HepG2 (cell line): Measurements from ENCODE around the gene OAS3. TPM values are rescaled to one million over a fixed set of nuclear protein-coding genes. Genes with fewer than 3 reads are reported as not detected.

Source experiments
- ATAC-seq: fragments of 200-7000 bp; cut with Tn5 transposase; 3 replicates; pipeline ENCODE4 v1.9.1; 2020; ENCODE audit warnings: mild to moderate bottlenecking, moderate library complexity
- BruUV-seq: library from RNA; stranded (reverse); fragments of 400-500 nt; replicated peaks from 2 replicates; lab custom pipeline; 2021; lab: Mats Ljungman, UMichigan
- CTCF ChIA-PET: fragments of 300-600 bp; formaldehyde crosslinking; extraction: SDS; loops from one replicate; lab custom pipeline; 2021; ENCODE audit warnings: low total read pairs, inconsistent platforms, low intra/inter-chr PET ratio; lab: Yijun Ruan, JAX
- POLR2A ChIA-PET: fragments of 350-600 bp; sonication (Branson Sonifier 250); formaldehyde crosslinking; loops from one replicate; lab custom pipeline; 2020; ENCODE audit warnings: antibody characterized with exemption, inconsistent platforms; lab: Yijun Ruan, JAX
- DNase-seq: peaks from one replicate; pipeline ENCODE4 v3.0.0-alpha.2; 2015; ENCODE audit warnings: low spot score
- FAIRE-seq: peaks from 3 replicates; lab custom pipeline; 2011; peaks lifted over from hg19 to GRCh38; lab: Jason Lieb, UNC
- H2AFZ ChIP-seq: one replicate; pipeline ENCODE4 v1.6.1; 2011; ENCODE audit warnings: low read length, inconsistent platforms
- H3K27ac ChIP-seq: fragments of 300-600 bp; 3 replicates; pipeline ENCODE4 v1.8.0; 2011; ENCODE audit warnings: mixed run types, mild to moderate bottlenecking, mixed read lengths, low read length, inconsistent platforms; ENCODE audit not compliant: insufficient read depth; ENCODE audit errors: extremely low read length
- H3K27me3 ChIP-seq, 2 experiments: fragments of 200-600 bp in 1 of 2; 2 replicates in 1 of 2; 3 replicates in 1 of 2; pipeline versions ENCODE4 v1.6.0 to v1.8.0; 2011; ENCODE audit warnings: low read length in 2 of 2, mild to moderate bottlenecking in 2 of 2, moderate library complexity in 2 of 2, inconsistent platforms in 1 of 2; ENCODE audit not compliant: insufficient read depth in 2 of 2, control insufficient read depth in 1 of 2
- H3K36me3 ChIP-seq, 2 experiments: fragments of 200-600 bp in 1 of 2; replicated peaks in 1 of 2; 2 replicates in 1 of 2; 3 replicates in 1 of 2; pipeline versions ENCODE4 v1.5.1 to v1.8.0; 2011; ENCODE audit warnings: low read length in 2 of 2, inconsistent platforms in 1 of 2; ENCODE audit not compliant: insufficient read depth in 2 of 2, control insufficient read depth in 1 of 2
- H3K4me1 ChIP-seq: 2 replicates; pipeline ENCODE4 v1.5.1; 2012; ENCODE audit warnings: low read length, inconsistent platforms; ENCODE audit not compliant: insufficient read depth
- H3K4me2 ChIP-seq: 2 replicates; pipeline ENCODE4 v1.6.0; 2011; ENCODE audit warnings: low read depth, low read length, inconsistent platforms
- H3K4me3 ChIP-seq, 3 experiments: fragments of 200-600 bp in 1 of 3; sonication (generic), shearing (Covaris generic) in 1 of 3; replicated peaks in 1 of 3; 2 replicates each; pipeline ENCODE4 v1.5.1; 2011 to 2016; ENCODE audit warnings: low read length in 3 of 3, inconsistent platforms in 2 of 3, low read depth in 2 of 3, mild to moderate bottlenecking in 2 of 3, control low read depth in 1 of 3, mixed read lengths in 1 of 3; ENCODE audit not compliant: insufficient read depth in 1 of 3
- H3K79me2 ChIP-seq: one replicate; pipeline ENCODE4 v1.6.1; 2011; ENCODE audit warnings: low read length, inconsistent platforms; ENCODE audit not compliant: insufficient read depth
- H3K9ac ChIP-seq: 2 replicates; pipeline ENCODE4 v1.6.0; 2011; ENCODE audit warnings: mild to moderate bottlenecking, low read depth, low read length, inconsistent platforms; ENCODE audit not compliant: insufficient read depth
- H3K9me3 ChIP-seq: 2 replicates; pipeline ENCODE4 v1.5.1; 2012; ENCODE audit warnings: mild to moderate bottlenecking, low read length
- H4K20me1 ChIP-seq: 2 replicates; pipeline ENCODE4 v1.6.0; 2011; ENCODE audit warnings: inconsistent platforms, mild to moderate bottlenecking, low read length, moderate library complexity; ENCODE audit not compliant: insufficient read depth
- CSRNP2 ChIP-seq: sonication (generic); formaldehyde crosslinking; conservative IDR thresholded peaks from 2 replicates; pipeline ENCODE4 v1.8.0; 2022; ENCODE audit warnings: low read depth, missing genetic modification reagents
- GATAD1 ChIP-seq: IDR thresholded peaks from 2 replicates; pipeline ENCODE4 v1.6.1; 2016; ENCODE audit warnings: missing genetic modification reagents, missing compliant biosample characterization
- KDM1A ChIP-seq: IDR thresholded peaks from 2 replicates; pipeline ENCODE4 v1.6.1; 2016; ENCODE audit warnings: missing compliant biosample characterization
- KDM6A ChIP-seq: IDR thresholded peaks from 2 replicates; pipeline ENCODE4 v1.6.1; 2016; ENCODE audit warnings: low read depth
- KLF11 ChIP-seq: IDR thresholded peaks from 2 replicates; pipeline ENCODE4 v1.6.1; 2016; ENCODE audit warnings: missing compliant biosample characterization
- NAIF1 ChIP-seq: sonication (generic); formaldehyde crosslinking; IDR thresholded peaks from 2 replicates; pipeline ENCODE4 v1.5.0; 2020; ENCODE audit warnings: mild to moderate bottlenecking, missing genetic modification reagents, borderline replicate concordance
- NONO ChIP-seq, 2 experiments: fragments of 450-650 bp in 1 of 2; sonication (generic) in 1 of 2; formaldehyde crosslinking in 1 of 2; IDR thresholded peaks in 1 of 2; conservative IDR thresholded peaks in 1 of 2; 2 replicates each; pipeline versions ENCODE4 v1.6.1 to v1.8.0; 2017 to 2022; ENCODE audit warnings: mild to moderate bottlenecking in 1 of 2, missing genetic modification reagents in 1 of 2, moderate library complexity in 1 of 2
- ZBTB26 ChIP-seq: IDR thresholded peaks from 2 replicates; pipeline ENCODE4 v1.6.1; 2016; ENCODE audit warnings: missing compliant biosample characterization, missing genetic modification reagents, borderline replicate concordance
- ZNF484 ChIP-seq: sonication (generic); formaldehyde crosslinking; IDR thresholded peaks from 2 replicates; pipeline ENCODE4 v1.5.1; 2020; ENCODE audit warnings: mild to moderate bottlenecking, low read depth, missing genetic modification reagents, borderline replicate concordance
- ZNF552 ChIP-seq: sonication (generic); formaldehyde crosslinking; IDR thresholded peaks from 2 replicates; pipeline ENCODE4 v1.9.0; 2022; ENCODE audit warnings: missing genetic modification reagents, mild to moderate bottlenecking, borderline replicate concordance
- ZNF570 ChIP-seq: sonication (generic); formaldehyde crosslinking; IDR thresholded peaks from 2 replicates; pipeline ENCODE4 v1.4.0; 2020; ENCODE audit warnings: mild to moderate bottlenecking, missing genetic modification reagents, borderline replicate concordance
- ZNF713 ChIP-seq: sonication (generic); formaldehyde crosslinking; IDR thresholded peaks from 2 replicates; pipeline ENCODE4 v1.4.0; 2020; ENCODE audit warnings: mild to moderate bottlenecking, missing genetic modification reagents
- ZNF724P ChIP-seq: sonication (generic); formaldehyde crosslinking; IDR thresholded peaks from 2 replicates; pipeline ENCODE4 v1.8.0; 2022; ENCODE audit warnings: missing genetic modification reagents, borderline replicate concordance
- ZNF737 ChIP-seq: sonication (generic); formaldehyde crosslinking; IDR thresholded peaks from 2 replicates; pipeline ENCODE4 v1.5.0; 2020; ENCODE audit warnings: missing genetic modification reagents, mild to moderate bottlenecking, borderline replicate concordance
- WGBS: methylation state at CpG from one replicate; pipeline ENCODE4 v1.1.6; 2017; ENCODE audit warnings: low lambda C conversion rate; 5-methylcytosine and 5-hydroxymethylcytosine counted together
- in situ Hi-C: cut with HindIII; loops from 2 replicates; pipeline ENCODE4 v1.10.0; 2017; ENCODE audit warnings: low pct_unique_long_range_greater_than_20kb; ENCODE audit not compliant: extremely low pct_ligation_motif_present
- intact Hi-C: fragments of 100-400 bp; cut with micrococcal nuclease; formaldehyde crosslinking; loops from one replicate; pipeline ENCODE4 v1.10.0; 2022; ENCODE audit not compliant: unreplicated experiment
- polyA plus RNA-seq, 8 experiments: library from polyadenylated mRNA; depleted of rRNA in 3 of 8; stranded (reverse) in 7 of 8; unstranded in 1 of 8; fragments of >200 nt; fragmentation: Illumina TruSeq in 4 of 8; extraction: Trizol in 4 of 8; gene quantifications; 2 replicates each; pipeline versions ENCODE4 v1.2.1 to v1.2.3, GENCODE V29; 2011 to 2016; ENCODE audit warnings: low read depth in 4 of 8, missing spikeins in 1 of 8, mixed read lengths in 1 of 8; ENCODE audit not compliant: insufficient read depth in 1 of 8
- total RNA-seq, 5 experiments: library from RNA; depleted of rRNA; stranded (reverse); fragments of >200 nt; fragmentation: Illumina TruSeq; extraction: Trizol; gene quantifications; 2 replicates each; pipeline ENCODE4 v1.2.3, GENCODE V29; 2016; ENCODE audit warnings: low read depth in 1 of 5
- TF ChIP-seq, protein P1 (sequence below): sonication (generic); formaldehyde crosslinking; IDR thresholded peaks from 2 replicates; pipeline ENCODE4 v1.4.0; 2020; ENCODE audit warnings: missing genetic modification reagents

OAS3 gene
- total and polyA plus RNA-seq, 2 of the 13 experiments (the other 11 are each of a cell fraction or from before 2014, with no cell fraction given), result 4.8 to 10.5 TPM

DNA sequence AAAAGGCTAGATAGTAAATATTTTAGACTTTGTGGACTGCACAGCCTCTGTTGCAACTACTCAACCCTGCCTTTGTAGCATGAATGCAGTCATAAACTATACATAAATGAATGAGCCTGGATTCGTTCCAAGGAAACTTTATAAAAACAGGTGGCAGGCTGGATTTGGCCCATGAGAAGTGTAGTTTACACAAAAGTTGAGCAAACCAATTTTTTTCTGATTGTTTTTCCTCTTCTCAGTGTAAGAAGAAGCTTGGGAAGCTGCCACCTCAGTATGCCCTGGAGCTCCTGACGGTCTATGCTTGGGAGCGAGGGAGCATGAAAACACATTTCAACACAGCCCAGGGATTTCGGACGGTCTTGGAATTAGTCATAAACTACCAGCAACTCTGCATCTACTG is 22.0 kb upstream of the OAS3 start:
- ChIA-PET CTCF (no interaction called here), POLR2A (no interaction called here)
- Histone ChIP-seq H3K4me2 (no peak overlapping the region), H3K9me3 (peaks cover 9% of the 10 kb centered on the region), H3K4me1 (no peaks in the 10 kb centered on the region), H3K36me3 (no peaks in the 10 kb centered on the region), H3K9ac (no peak overlapping the region), H3K4me3 (no peak overlapping the region), H3K79me2 (no peaks in the 10 kb centered on the region), H4K20me1 (no peaks in the 10 kb centered on the region), H3K27ac (no peak overlapping the region), H3K27me3 (no peaks in the 10 kb centered on the region), H2AFZ (no peak overlapping the region)
- intact Hi-C loops (no loop called here), in situ Hi-C loops (no loop called here)
- FAIRE-seq (no peak), ATAC-seq (no peak), DNase-seq (no peak)
- BruUV-seq, result no TSS peak
- TF ChIP-seq ZNF713 (CRISPR knock-in tag) (no peak), ZNF570 (no peak), KDM6A (no peak), NONO (IDR thresholded peaks at IDR 0.05) (no peak), NONO (CRISPR knock-in tag; conservative IDR thresholded peaks at IDR 0.05) (no peak), ZNF724P (no peak), ZBTB26 (CRISPR knock-in tag) (no peak), KLF11 (CRISPR knock-in tag) (no peak)
- 92% methylated on average over 5 of the region's 5 CpGs for WGBS

GRCh38 chr12:112919121-112919520 is 19.2 kb upstream of the OAS3 start:
- ATAC-seq, result no peak
- Histone ChIP-seq H3K4me1 (peaks cover 6% of the 10 kb centered on the region; the same call in 1 of the 2 replicates), H2AFZ (no peak overlapping the region), H3K4me2 (no peak overlapping the region), H3K27me3 (no peaks in the 10 kb centered on the region), H3K79me2 (no peaks in the 10 kb centered on the region), H4K20me1 (no peaks in the 10 kb centered on the region), H3K4me3 (no peak overlapping the region), H3K27ac (no peak overlapping the region), H3K36me3 (no peaks in the 10 kb centered on the region), H3K9ac (no peak overlapping the region), H3K9me3 (no peaks in the 10 kb centered on the region)
- ChIA-PET CTCF (no interaction called here), POLR2A (no interaction called here)
- FAIRE-seq, result no peak
- no peak for DNase-seq
- intact Hi-C loops, result no loop called here
- WGBS, result 94% methylated on average over 5 of the region's 6 CpGs
- in situ Hi-C loops, result no loop called here
- BruUV-seq, result no TSS peak
- TF ChIP-seq ZNF484 (no peak), CSRNP2 (no peak), GATAD1 (CRISPR knock-in tag) (no peak), KDM1A (CRISPR knock-in tag) (no peak), NAIF1 (CRISPR knock-in tag) (no peak), ZNF552 (no peak), ZNF737 (CRISPR knock-in tag) (no peak)
- TF ChIP-seq, protein P1, sequence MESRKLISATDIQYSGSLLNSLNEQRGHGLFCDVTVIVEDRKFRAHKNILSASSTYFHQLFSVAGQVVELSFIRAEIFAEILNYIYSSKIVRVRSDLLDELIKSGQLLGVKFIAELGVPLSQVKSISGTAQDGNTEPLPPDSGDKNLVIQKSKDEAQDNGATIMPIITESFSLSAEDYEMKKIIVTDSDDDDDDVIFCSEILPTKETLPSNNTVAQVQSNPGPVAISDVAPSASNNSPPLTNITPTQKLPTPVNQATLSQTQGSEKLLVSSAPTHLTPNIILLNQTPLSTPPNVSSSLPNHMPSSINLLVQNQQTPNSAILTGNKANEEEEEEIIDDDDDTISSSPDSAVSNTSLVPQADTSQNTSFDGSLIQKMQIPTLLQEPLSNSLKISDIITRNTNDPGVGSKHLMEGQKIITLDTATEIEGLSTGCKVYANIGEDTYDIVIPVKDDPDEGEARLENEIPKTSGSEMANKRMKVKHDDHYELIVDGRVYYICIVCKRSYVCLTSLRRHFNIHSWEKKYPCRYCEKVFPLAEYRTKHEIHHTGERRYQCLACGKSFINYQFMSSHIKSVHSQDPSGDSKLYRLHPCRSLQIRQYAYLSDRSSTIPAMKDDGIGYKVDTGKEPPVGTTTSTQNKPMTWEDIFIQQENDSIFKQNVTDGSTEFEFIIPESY, result no peak
